WTC11 (cell line): Measurements from ENCODE around the gene SLC7A8. TPM values are rescaled to one million over a fixed set of nuclear protein-coding genes. Genes with fewer than 3 reads are reported as not detected.

ENCODE experiments used
- CBFB ChIP-seq: sonication (generic); formaldehyde crosslinking; IDR thresholded peaks from 2 replicates; pipeline ENCODE4 v1.8.1; 2022; ENCODE audit warnings: mild to moderate bottlenecking, low read depth, missing genetic modification reagents
- CREB1 ChIP-seq: sonication (generic); formaldehyde crosslinking; IDR thresholded peaks from 2 replicates; pipeline ENCODE4 v1.8.0; 2023; ENCODE audit warnings: mild to moderate bottlenecking, missing genetic modification reagents
- EMX1 ChIP-seq: fragments of 250-450 bp; sonication (Bioruptor Pico); IDR thresholded peaks from 2 replicates; pipeline ENCODE4 v1.8.0; 2021; ENCODE audit warnings: mild to moderate bottlenecking
- ETV6 ChIP-seq: sonication (generic); formaldehyde crosslinking; IDR thresholded peaks from 2 replicates; pipeline ENCODE4 v1.8.1; 2022; ENCODE audit warnings: mild to moderate bottlenecking, missing genetic modification reagents
- FOXK1 ChIP-seq: sonication (generic); formaldehyde crosslinking; IDR thresholded peaks from 2 replicates; pipeline ENCODE4 v1.8.0; 2022; ENCODE audit warnings: mild to moderate bottlenecking, moderate library complexity, missing genetic modification reagents
- MYBL2 ChIP-seq: sonication (generic); formaldehyde crosslinking; IDR thresholded peaks from 2 replicates; pipeline ENCODE4 v1.8.1; 2023; ENCODE audit warnings: mild to moderate bottlenecking, moderate library complexity, missing genetic modification reagents
- NFYB ChIP-seq: sonication (generic); formaldehyde crosslinking; conservative IDR thresholded peaks from 2 replicates; pipeline ENCODE4 v1.8.0; 2022; ENCODE audit warnings: low read depth, missing genetic modification reagents
- TEAD1 ChIP-seq: sonication (generic); formaldehyde crosslinking; IDR thresholded peaks from 2 replicates; pipeline ENCODE4 v1.8.0; 2022; ENCODE audit warnings: mild to moderate bottlenecking, missing genetic modification reagents
- ZBTB21 ChIP-seq: sonication (generic); formaldehyde crosslinking; IDR thresholded peaks from 2 replicates; pipeline ENCODE4 v1.8.1; 2023; ENCODE audit warnings: mild to moderate bottlenecking, missing genetic modification reagents, borderline replicate concordance
- ZNF121 ChIP-seq: sonication (generic); formaldehyde crosslinking; IDR thresholded peaks from 2 replicates; pipeline ENCODE4 v1.8.0; 2023; ENCODE audit warnings: missing genetic modification reagents
- ZNF396 ChIP-seq: fragments of 250-450 bp; sonication (Bioruptor Pico); IDR thresholded peaks from 2 replicates; pipeline ENCODE4 v1.8.0; 2021; ENCODE audit warnings: mild to moderate bottlenecking, moderate library complexity, borderline replicate concordance
- ZNF423 ChIP-seq: fragments of 250-450 bp; sonication (Bioruptor Pico); IDR thresholded peaks from 2 replicates; pipeline ENCODE4 v2.1.2; 2022; ENCODE audit warnings: mild to moderate bottlenecking, moderate library complexity
- total RNA-seq: library from RNA; stranded (reverse); gene quantifications from 3 replicates; pipeline ENCODE4 v1.2.3, GENCODE V29; 2021
- TF ChIP-seq, protein P1 (sequence below): fragments of 250-450 bp; sonication (Bioruptor Pico); IDR thresholded peaks from 2 replicates; pipeline ENCODE4 v1.9.0; 2021; ENCODE audit warnings: mild to moderate bottlenecking
- TF ChIP-seq, protein P2 (sequence below): sonication (generic); formaldehyde crosslinking; IDR thresholded peaks from 2 replicates; pipeline ENCODE4 v1.8.1; 2022; ENCODE audit warnings: mild to moderate bottlenecking, missing genetic modification reagents, moderate library complexity, borderline replicate concordance
- TF ChIP-seq, protein P3 (sequence below): sonication (generic); formaldehyde crosslinking; IDR thresholded peaks from 2 replicates; pipeline ENCODE4 v1.8.0; 2023; ENCODE audit warnings: missing genetic modification reagents
- TF ChIP-seq, protein P4 (sequence below): fragments of 250-450 bp; sonication (Bioruptor Pico); IDR thresholded peaks from 2 replicates; pipeline ENCODE4 v1.9.0; 2021; ENCODE audit warnings: mild to moderate bottlenecking
- TF ChIP-seq, protein P5 (sequence below): sonication (generic); formaldehyde crosslinking; IDR thresholded peaks from 2 replicates; pipeline ENCODE4 v1.8.1; 2023; ENCODE audit warnings: mild to moderate bottlenecking, missing genetic modification reagents, moderate library complexity
- TF ChIP-seq, protein P6 (sequence below): sonication (generic); formaldehyde crosslinking; IDR thresholded peaks from 2 replicates; pipeline ENCODE4 v1.8.1; 2023; ENCODE audit warnings: mild to moderate bottlenecking, missing genetic modification reagents, moderate library complexity
- TF ChIP-seq, protein P7 (sequence below): sonication (generic); formaldehyde crosslinking; IDR thresholded peaks from 2 replicates; pipeline ENCODE4 v1.8.1; 2022; ENCODE audit warnings: low read depth, missing genetic modification reagents, borderline replicate concordance
- TF ChIP-seq, protein P8 (sequence below): sonication (generic); formaldehyde crosslinking; IDR thresholded peaks from 2 replicates; pipeline ENCODE4 v1.8.1; 2023; ENCODE audit warnings: mild to moderate bottlenecking, missing genetic modification reagents, borderline replicate concordance
- TF ChIP-seq, protein P9 (sequence below): fragments of 250-450 bp; sonication (Bioruptor Pico); IDR thresholded peaks from 2 replicates; pipeline ENCODE4 v2.1.2; 2022; ENCODE audit warnings: mild to moderate bottlenecking, moderate library complexity
- TF ChIP-seq, protein P10 (sequence below): sonication (generic); formaldehyde crosslinking; IDR thresholded peaks from 2 replicates; pipeline ENCODE4 v1.8.0; 2023; ENCODE audit warnings: mild to moderate bottlenecking, missing genetic modification reagents

SLC7A8 gene
- total RNA-seq, 1 experiment from 2014 or later: 207 TPM

DNA sequence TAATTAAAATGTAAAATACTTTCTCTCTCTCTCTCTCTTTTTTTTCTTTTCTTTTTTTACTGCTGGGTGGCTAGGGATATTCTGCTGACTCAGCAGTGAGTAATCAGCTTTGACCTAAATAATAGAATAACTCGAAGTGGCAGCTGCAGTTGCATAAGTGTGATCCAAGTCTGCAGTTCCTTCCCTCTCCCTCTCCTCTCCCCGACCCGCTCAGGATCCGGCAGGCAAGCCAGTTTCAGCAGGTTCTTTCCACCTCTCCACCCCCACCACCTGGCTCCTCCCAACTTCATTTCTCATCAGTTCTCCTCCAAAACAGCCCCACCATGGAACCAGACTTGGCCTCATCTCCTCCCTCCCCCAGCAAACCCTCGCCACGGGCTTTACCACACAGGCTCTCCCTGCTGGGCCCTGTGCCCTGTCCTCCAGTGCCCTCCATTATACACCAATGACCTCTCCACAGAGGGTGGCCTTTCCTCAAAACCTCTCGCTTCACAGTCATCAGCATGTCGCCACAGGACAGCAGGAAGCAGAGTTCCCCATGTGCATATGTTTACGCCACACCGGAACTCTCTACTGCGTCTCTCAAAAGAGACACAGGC is 22.4 kb downstream of the SLC7A8 start (continued):
- TF ChIP-seq, protein P1, sequence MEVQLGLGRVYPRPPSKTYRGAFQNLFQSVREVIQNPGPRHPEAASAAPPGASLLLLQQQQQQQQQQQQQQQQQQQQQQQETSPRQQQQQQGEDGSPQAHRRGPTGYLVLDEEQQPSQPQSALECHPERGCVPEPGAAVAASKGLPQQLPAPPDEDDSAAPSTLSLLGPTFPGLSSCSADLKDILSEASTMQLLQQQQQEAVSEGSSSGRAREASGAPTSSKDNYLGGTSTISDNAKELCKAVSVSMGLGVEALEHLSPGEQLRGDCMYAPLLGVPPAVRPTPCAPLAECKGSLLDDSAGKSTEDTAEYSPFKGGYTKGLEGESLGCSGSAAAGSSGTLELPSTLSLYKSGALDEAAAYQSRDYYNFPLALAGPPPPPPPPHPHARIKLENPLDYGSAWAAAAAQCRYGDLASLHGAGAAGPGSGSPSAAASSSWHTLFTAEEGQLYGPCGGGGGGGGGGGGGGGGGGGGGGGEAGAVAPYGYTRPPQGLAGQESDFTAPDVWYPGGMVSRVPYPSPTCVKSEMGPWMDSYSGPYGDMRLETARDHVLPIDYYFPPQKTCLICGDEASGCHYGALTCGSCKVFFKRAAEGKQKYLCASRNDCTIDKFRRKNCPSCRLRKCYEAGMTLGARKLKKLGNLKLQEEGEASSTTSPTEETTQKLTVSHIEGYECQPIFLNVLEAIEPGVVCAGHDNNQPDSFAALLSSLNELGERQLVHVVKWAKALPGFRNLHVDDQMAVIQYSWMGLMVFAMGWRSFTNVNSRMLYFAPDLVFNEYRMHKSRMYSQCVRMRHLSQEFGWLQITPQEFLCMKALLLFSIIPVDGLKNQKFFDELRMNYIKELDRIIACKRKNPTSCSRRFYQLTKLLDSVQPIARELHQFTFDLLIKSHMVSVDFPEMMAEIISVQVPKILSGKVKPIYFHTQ (CRISPR knock-in tag): no peak
- TF ChIP-seq, protein P2, sequence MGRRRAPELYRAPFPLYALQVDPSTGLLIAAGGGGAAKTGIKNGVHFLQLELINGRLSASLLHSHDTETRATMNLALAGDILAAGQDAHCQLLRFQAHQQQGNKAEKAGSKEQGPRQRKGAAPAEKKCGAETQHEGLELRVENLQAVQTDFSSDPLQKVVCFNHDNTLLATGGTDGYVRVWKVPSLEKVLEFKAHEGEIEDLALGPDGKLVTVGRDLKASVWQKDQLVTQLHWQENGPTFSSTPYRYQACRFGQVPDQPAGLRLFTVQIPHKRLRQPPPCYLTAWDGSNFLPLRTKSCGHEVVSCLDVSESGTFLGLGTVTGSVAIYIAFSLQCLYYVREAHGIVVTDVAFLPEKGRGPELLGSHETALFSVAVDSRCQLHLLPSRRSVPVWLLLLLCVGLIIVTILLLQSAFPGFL: no peak
- peak; percentile 94 for TF ChIP-seq ETV6 (CRISPR knock-in tag)
- TF ChIP-seq ZNF121 (CRISPR knock-in tag): peak; percentile 71; the same call in 1 of the 2 replicates
- no peak for TF ChIP-seq CREB1 (CRISPR knock-in tag)
- peak; percentile 86; the same call in 1 of the 2 replicates for TF ChIP-seq TEAD1 (CRISPR knock-in tag)
- TF ChIP-seq, protein P3, sequence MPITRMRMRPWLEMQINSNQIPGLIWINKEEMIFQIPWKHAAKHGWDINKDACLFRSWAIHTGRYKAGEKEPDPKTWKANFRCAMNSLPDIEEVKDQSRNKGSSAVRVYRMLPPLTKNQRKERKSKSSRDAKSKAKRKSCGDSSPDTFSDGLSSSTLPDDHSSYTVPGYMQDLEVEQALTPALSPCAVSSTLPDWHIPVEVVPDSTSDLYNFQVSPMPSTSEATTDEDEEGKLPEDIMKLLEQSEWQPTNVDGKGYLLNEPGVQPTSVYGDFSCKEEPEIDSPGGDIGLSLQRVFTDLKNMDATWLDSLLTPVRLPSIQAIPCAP (CRISPR knock-in tag): 0 out of 2 replicates have a peak, but pooled peaks have one; percentile 43
- TF ChIP-seq FOXK1 (CRISPR knock-in tag): peak; percentile 94
- TF ChIP-seq EMX1: no peak
- 0 out of 2 replicates have a peak, but pooled peaks have one; percentile 20 for TF ChIP-seq ZBTB21 (CRISPR knock-in tag)
- TF ChIP-seq NFYB (CRISPR knock-in tag): no peak
- TF ChIP-seq, protein P4, sequence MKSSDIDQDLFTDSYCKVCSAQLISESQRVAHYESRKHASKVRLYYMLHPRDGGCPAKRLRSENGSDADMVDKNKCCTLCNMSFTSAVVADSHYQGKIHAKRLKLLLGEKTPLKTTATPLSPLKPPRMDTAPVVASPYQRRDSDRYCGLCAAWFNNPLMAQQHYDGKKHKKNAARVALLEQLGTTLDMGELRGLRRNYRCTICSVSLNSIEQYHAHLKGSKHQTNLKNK (CRISPR knock-in tag): no peak
- TF ChIP-seq, protein P5, sequence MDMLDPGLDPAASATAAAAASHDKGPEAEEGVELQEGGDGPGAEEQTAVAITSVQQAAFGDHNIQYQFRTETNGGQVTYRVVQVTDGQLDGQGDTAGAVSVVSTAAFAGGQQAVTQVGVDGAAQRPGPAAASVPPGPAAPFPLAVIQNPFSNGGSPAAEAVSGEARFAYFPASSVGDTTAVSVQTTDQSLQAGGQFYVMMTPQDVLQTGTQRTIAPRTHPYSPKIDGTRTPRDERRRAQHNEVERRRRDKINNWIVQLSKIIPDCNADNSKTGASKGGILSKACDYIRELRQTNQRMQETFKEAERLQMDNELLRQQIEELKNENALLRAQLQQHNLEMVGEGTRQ (CRISPR knock-in tag): no peak
- peak; percentile 92 for TF ChIP-seq ZNF423 (CRISPR knock-in tag)
- TF ChIP-seq CBFB (CRISPR knock-in tag): no peak
- TF ChIP-seq, protein P6, sequence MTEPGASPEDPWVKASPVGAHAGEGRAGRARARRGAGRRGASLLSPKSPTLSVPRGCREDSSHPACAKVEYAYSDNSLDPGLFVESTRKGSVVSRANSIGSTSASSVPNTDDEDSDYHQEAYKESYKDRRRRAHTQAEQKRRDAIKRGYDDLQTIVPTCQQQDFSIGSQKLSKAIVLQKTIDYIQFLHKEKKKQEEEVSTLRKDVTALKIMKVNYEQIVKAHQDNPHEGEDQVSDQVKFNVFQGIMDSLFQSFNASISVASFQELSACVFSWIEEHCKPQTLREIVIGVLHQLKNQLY (CRISPR knock-in tag): no peak
- no peak for TF ChIP-seq ZNF396 (CRISPR knock-in tag)
- TF ChIP-seq, protein P7, sequence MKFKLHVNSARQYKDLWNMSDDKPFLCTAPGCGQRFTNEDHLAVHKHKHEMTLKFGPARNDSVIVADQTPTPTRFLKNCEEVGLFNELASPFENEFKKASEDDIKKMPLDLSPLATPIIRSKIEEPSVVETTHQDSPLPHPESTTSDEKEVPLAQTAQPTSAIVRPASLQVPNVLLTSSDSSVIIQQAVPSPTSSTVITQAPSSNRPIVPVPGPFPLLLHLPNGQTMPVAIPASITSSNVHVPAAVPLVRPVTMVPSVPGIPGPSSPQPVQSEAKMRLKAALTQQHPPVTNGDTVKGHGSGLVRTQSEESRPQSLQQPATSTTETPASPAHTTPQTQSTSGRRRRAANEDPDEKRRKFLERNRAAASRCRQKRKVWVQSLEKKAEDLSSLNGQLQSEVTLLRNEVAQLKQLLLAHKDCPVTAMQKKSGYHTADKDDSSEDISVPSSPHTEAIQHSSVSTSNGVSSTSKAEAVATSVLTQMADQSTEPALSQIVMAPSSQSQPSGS (CRISPR knock-in tag): no peak
- TF ChIP-seq MYBL2 (CRISPR knock-in tag): peak; percentile 71; the same call in 1 of the 2 replicates
- TF ChIP-seq, protein P8, sequence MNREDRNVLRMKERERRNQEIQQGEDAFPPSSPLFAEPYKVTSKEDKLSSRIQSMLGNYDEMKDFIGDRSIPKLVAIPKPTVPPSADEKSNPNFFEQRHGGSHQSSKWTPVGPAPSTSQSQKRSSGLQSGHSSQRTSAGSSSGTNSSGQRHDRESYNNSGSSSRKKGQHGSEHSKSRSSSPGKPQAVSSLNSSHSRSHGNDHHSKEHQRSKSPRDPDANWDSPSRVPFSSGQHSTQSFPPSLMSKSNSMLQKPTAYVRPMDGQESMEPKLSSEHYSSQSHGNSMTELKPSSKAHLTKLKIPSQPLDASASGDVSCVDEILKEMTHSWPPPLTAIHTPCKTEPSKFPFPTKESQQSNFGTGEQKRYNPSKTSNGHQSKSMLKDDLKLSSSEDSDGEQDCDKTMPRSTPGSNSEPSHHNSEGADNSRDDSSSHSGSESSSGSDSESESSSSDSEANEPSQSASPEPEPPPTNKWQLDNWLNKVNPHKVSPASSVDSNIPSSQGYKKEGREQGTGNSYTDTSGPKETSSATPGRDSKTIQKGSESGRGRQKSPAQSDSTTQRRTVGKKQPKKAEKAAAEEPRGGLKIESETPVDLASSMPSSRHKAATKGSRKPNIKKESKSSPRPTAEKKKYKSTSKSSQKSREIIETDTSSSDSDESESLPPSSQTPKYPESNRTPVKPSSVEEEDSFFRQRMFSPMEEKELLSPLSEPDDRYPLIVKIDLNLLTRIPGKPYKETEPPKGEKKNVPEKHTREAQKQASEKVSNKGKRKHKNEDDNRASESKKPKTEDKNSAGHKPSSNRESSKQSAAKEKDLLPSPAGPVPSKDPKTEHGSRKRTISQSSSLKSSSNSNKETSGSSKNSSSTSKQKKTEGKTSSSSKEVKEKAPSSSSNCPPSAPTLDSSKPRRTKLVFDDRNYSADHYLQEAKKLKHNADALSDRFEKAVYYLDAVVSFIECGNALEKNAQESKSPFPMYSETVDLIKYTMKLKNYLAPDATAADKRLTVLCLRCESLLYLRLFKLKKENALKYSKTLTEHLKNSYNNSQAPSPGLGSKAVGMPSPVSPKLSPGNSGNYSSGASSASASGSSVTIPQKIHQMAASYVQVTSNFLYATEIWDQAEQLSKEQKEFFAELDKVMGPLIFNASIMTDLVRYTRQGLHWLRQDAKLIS (CRISPR knock-in tag): peak; percentile 59; the same call in 1 of the 2 replicates
- TF ChIP-seq, protein P9, sequence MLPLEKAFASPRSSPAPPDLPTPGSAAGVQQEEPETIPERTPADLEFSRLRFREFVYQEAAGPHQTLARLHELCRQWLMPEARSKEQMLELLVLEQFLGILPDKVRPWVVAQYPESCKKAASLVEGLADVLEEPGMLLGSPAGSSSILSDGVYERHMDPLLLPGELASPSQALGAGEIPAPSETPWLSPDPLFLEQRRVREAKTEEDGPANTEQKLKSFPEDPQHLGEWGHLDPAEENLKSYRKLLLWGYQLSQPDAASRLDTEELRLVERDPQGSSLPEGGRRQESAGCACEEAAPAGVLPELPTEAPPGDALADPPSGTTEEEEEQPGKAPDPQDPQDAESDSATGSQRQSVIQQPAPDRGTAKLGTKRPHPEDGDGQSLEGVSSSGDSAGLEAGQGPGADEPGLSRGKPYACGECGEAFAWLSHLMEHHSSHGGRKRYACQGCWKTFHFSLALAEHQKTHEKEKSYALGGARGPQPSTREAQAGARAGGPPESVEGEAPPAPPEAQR (CRISPR knock-in tag): no peak
- TF ChIP-seq, protein P10, sequence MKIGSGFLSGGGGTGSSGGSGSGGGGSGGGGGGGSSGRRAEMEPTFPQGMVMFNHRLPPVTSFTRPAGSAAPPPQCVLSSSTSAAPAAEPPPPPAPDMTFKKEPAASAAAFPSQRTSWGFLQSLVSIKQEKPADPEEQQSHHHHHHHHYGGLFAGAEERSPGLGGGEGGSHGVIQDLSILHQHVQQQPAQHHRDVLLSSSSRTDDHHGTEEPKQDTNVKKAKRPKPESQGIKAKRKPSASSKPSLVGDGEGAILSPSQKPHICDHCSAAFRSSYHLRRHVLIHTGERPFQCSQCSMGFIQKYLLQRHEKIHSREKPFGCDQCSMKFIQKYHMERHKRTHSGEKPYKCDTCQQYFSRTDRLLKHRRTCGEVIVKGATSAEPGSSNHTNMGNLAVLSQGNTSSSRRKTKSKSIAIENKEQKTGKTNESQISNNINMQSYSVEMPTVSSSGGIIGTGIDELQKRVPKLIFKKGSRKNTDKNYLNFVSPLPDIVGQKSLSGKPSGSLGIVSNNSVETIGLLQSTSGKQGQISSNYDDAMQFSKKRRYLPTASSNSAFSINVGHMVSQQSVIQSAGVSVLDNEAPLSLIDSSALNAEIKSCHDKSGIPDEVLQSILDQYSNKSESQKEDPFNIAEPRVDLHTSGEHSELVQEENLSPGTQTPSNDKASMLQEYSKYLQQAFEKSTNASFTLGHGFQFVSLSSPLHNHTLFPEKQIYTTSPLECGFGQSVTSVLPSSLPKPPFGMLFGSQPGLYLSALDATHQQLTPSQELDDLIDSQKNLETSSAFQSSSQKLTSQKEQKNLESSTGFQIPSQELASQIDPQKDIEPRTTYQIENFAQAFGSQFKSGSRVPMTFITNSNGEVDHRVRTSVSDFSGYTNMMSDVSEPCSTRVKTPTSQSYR (CRISPR knock-in tag): peak; percentile 90; the same call in 1 of the 2 replicates
